GM23338 (cell line): ENCODE data around the gene SLC7A10. TPM values are rescaled to one million over a fixed set of nuclear protein-coding genes. Genes with fewer than 3 reads are reported as not detected.

Experiments used
- ATAC-seq: fragments of 200-7000 bp; cut with Tn5 transposase; 3 replicates; pipeline ENCODE4 v1.9.1; 2020
- DNase-seq: peaks from one replicate; pipeline ENCODE4 v3.0.0-alpha.2; 2015; ENCODE audit warnings: low spot score
- H2AFZ ChIP-seq: fragments of 200-600 bp; sonication (generic); 2 replicates; pipeline ENCODE4 v1.8.0; 2016; ENCODE audit warnings: antibody characterized with exemption, mild to moderate bottlenecking, moderate library complexity
- H3F3A ChIP-seq: fragments of 200-600 bp; sonication (generic); replicated peaks from 2 replicates; pipeline ENCODE4 v1.8.0; 2017; ENCODE audit warnings: antibody characterized with exemption, mixed run types, low read depth
- H3K27ac ChIP-seq: fragments of 200-600 bp; sonication (generic); 2 replicates; pipeline ENCODE4 v1.6.1; 2016; ENCODE audit warnings: low read depth
- H3K27me3 ChIP-seq: fragments of 200-600 bp; sonication (generic); 2 replicates; pipeline ENCODE4 v1.8.0; 2016; ENCODE audit warnings: mild to moderate bottlenecking, mixed run types, moderate library complexity; ENCODE audit not compliant: insufficient read depth
- H3K36me3 ChIP-seq: fragments of 200-600 bp; sonication (generic); 2 replicates; pipeline ENCODE4 v1.8.0; 2016; ENCODE audit warnings: mild to moderate bottlenecking; ENCODE audit not compliant: insufficient read depth
- H3K4me1 ChIP-seq: fragments of 200-600 bp; sonication (generic); 2 replicates; pipeline ENCODE4 v1.8.0; 2016; ENCODE audit warnings: mild to moderate bottlenecking, moderate library complexity; ENCODE audit not compliant: insufficient read depth
- H3K4me2 ChIP-seq: fragments of 200-600 bp; sonication (generic); 2 replicates; pipeline ENCODE4 v1.7.1; 2017; ENCODE audit warnings: mixed run types
- H3K4me3 ChIP-seq: fragments of 200-600 bp; sonication (generic); 2 replicates; pipeline ENCODE4 v1.6.1; 2016; ENCODE audit warnings: mixed run types
- H3K79me2 ChIP-seq: fragments of 200-600 bp; sonication (generic); replicated peaks from 2 replicates; pipeline ENCODE4 v1.8.0; 2017; ENCODE audit warnings: mild to moderate bottlenecking; ENCODE audit not compliant: insufficient read depth
- H3K9me2 ChIP-seq: fragments of 200-600 bp; sonication (generic); 2 replicates; pipeline ENCODE4 v1.8.0; 2017; ENCODE audit not compliant: insufficient read depth
- H4K20me1 ChIP-seq: fragments of 200-600 bp; sonication (generic); replicated peaks from 2 replicates; pipeline ENCODE4 v1.8.0; 2017; ENCODE audit warnings: mild to moderate bottlenecking; ENCODE audit not compliant: insufficient read depth
- H3K27ac Mint-ChIP-seq: 2 replicates; pipeline ENCODE4 v1.8.0; 2020; ENCODE audit warnings: inconsistent platforms, mild to moderate bottlenecking, moderate library complexity, mixed read lengths
- H3K27me3 Mint-ChIP-seq: 3 replicates; pipeline ENCODE4 v1.8.0; 2022; ENCODE audit warnings: low read depth, mild to moderate bottlenecking, moderate library complexity, mixed read lengths, inconsistent platforms; ENCODE audit not compliant: insufficient read depth, poor library complexity
- H3K36me3 Mint-ChIP-seq: 3 replicates; pipeline ENCODE4 v1.8.0; 2021; ENCODE audit warnings: low read depth, mild to moderate bottlenecking, inconsistent platforms, moderate library complexity, mixed read lengths
- H3K4me1 Mint-ChIP-seq: 3 replicates; pipeline ENCODE4 v1.8.0; 2020; ENCODE audit warnings: mild to moderate bottlenecking, inconsistent platforms, mixed read lengths
- H3K4me3 Mint-ChIP-seq: 3 replicates; pipeline ENCODE4 v1.8.0; 2021; ENCODE audit warnings: moderate library complexity, mild to moderate bottlenecking, inconsistent platforms, mixed read lengths
- H3K9me3 Mint-ChIP-seq: 3 replicates; pipeline ENCODE4 v1.8.0; 2020; ENCODE audit warnings: moderate library complexity, mild to moderate bottlenecking, inconsistent platforms, mixed read lengths
- CREB1 ChIP-seq: fragments of 250-450 bp; sonication (Bioruptor Pico); IDR thresholded peaks from 2 replicates; pipeline ENCODE4 v1.5.0; 2020; ENCODE audit warnings: low read depth, mild to moderate bottlenecking, moderate library complexity
- EZH2 ChIP-seq: fragments of 200-600 bp; sonication (generic); IDR thresholded peaks from one replicate; pipeline ENCODE4 v1.8.0; 2017; ENCODE audit warnings: antibody characterized with exemption, mild to moderate bottlenecking, low read depth; ENCODE audit not compliant: unreplicated experiment
- EZH2phosphoT487 ChIP-seq: fragments of 200-600 bp; sonication (generic); IDR thresholded peaks from one replicate; pipeline ENCODE4 v1.8.1; 2018; ENCODE audit warnings: antibody characterized with exemption; ENCODE audit not compliant: unreplicated experiment
- JUNB ChIP-seq: IDR thresholded peaks from one replicate; pipeline ENCODE4 v1.6.1; 2016; ENCODE audit warnings: antibody characterized with exemption; ENCODE audit not compliant: unreplicated experiment
- NANOG ChIP-seq: IDR thresholded peaks from 2 replicates; pipeline ENCODE4 v1.6.1; 2016; ENCODE audit warnings: antibody characterized with exemption, borderline replicate concordance
- POLR2AphosphoS5 ChIP-seq: IDR thresholded peaks from 2 replicates; pipeline ENCODE4 v1.6.1; 2016; ENCODE audit warnings: antibody characterized with exemption, low read depth
- STAT1 ChIP-seq: IDR thresholded peaks from one replicate; pipeline ENCODE4 v1.6.1; 2016; ENCODE audit warnings: antibody characterized with exemption; ENCODE audit not compliant: unreplicated experiment
- ZNF114 ChIP-seq: fragments of 250-450 bp; sonication (Bioruptor Pico); IDR thresholded peaks from 2 replicates; pipeline ENCODE4 v1.5.0; 2020; ENCODE audit warnings: mild to moderate bottlenecking, moderate library complexity
- ZNF331 ChIP-seq: fragments of 250-450 bp; sonication (Bioruptor Pico); IDR thresholded peaks from 2 replicates; pipeline ENCODE4 v1.5.0; 2020; ENCODE audit warnings: low read depth, mild to moderate bottlenecking, moderate library complexity
- polyA plus RNA-seq: library from polyadenylated mRNA; unstranded; fragments of >200 nt; fragmentation: Nextera tagmentation; extraction: Ambion mirVana; gene quantifications from 2 replicates; pipeline ENCODE4 v1.2.1, GENCODE V29; 2016
- total RNA-seq: library from RNA; depleted of rRNA; stranded (reverse); fragments of >200 nt; shearing (Covaris generic); gene quantifications from 2 replicates; pipeline ENCODE4 v1.2.3, GENCODE V29; 2014
- TF ChIP-seq, protein P1 (sequence below): IDR thresholded peaks from 2 replicates; pipeline ENCODE4 v1.6.1; 2016; ENCODE audit warnings: antibody characterized with exemption
- TF ChIP-seq, protein P2 (sequence below): fragments of 250-450 bp; sonication (Bioruptor Pico); IDR thresholded peaks from 2 replicates; pipeline ENCODE4 v1.5.0; 2020; ENCODE audit warnings: mild to moderate bottlenecking, moderate library complexity
- TF ChIP-seq, protein P3 (sequence below), 2 experiments: fragments of 200-600 bp in 1 of 2; sonication (generic) in 1 of 2; conservative IDR thresholded peaks; 2 replicates each; pipeline versions ENCODE4 v1.5.1 to v1.6.1; 2016 to 2017; ENCODE audit warnings: antibody characterized with exemption in 2 of 2, low read depth in 2 of 2, mild to moderate bottlenecking in 2 of 2, moderate library complexity in 1 of 2

SLC7A10 gene
- total and polyA plus RNA-seq, 2 experiments from 2014 or later, result 3.3 to 6.3 TPM

DNA sequence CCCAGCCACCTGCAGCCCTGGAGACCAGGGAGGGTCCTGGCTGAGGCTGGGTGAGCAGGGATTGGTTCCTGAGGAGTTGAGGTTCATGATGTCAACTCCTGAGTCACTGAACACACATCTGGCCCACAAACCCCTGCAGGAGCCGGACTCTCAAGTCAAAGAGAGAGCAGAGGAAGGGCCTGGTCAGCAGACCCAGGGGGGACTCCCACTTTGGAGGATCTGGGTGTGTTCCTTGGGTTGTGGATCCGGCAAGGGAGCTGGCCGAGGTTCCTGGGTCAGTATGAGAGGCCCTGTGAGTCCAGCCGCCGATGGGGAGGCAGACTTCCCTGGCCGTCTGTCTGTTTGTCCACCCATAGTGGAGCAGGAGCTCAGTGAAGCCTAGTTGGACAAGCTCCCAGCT lies 4.0 kb downstream of the SLC7A10 start:
- H3K36me3 ChIP-seq, result no peaks in the 10 kb centered on the region
- H3K4me1 ChIP-seq, result no peaks in the 10 kb centered on the region
- H3K36me3 Mint-ChIP-seq, result no peaks in the 10 kb centered on the region
- H3K4me2 ChIP-seq, result no peak overlapping the region
- H3K27ac Mint-ChIP-seq, result no peak overlapping the region
- H3K27me3 Mint-ChIP-seq, result peaks cover 34% of the 10 kb centered on the region
- no peak overlapping the region for H3K4me3 Mint-ChIP-seq
- no peaks in the 10 kb centered on the region for H3K9me3 Mint-ChIP-seq
- H4K20me1 ChIP-seq, result no peaks in the 10 kb centered on the region
- peaks cover 6% of the 10 kb centered on the region for H3K4me1 Mint-ChIP-seq
- H3K27ac ChIP-seq, result no peak overlapping the region
- no peak overlapping the region for H3K4me3 ChIP-seq
- H3K9me2 ChIP-seq, result no peaks in the 10 kb centered on the region
- no peak overlapping the region for H2AFZ ChIP-seq
- H3K79me2 ChIP-seq, result no peaks in the 10 kb centered on the region
- ATAC-seq (no peak), DNase-seq (no peak)
- no peaks in the 10 kb centered on the region for H3F3A ChIP-seq
- TF ChIP-seq NANOG (no peak), POLR2AphosphoS5 (no peak), STAT1 (no peak), EZH2phosphoT487 (no peak)
- H3K27me3 ChIP-seq, result peaks cover 28% of the 10 kb centered on the region

DNA sequence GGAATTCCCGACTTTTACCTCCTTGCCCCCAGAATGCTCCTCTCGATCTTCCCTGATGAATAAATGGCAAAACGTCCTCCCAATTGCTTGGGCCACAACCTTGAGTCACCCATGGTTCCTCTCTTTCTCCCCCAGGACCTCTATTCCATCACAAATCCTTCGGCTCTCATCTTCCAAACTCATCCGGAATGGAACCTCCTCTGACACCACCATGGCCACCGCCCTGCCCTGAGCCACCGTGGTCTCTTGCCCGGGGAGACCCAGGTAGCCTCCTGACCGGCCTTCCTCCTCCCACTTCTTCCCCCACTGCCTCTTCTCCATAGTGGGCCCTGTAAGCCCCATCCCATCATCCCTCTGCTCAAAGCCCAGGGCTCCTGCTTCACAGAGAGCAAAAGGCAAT lies 4.9 kb downstream of the SLC7A10 start:
- ATAC-seq, result no peak
- peaks cover 5% of the 10 kb centered on the region; the same call in 2 of the 3 replicates for H3K4me1 Mint-ChIP-seq
- TF ChIP-seq POLR2AphosphoS5, result no peak
- no peak for TF ChIP-seq CREB1
- TF ChIP-seq, protein P1, sequence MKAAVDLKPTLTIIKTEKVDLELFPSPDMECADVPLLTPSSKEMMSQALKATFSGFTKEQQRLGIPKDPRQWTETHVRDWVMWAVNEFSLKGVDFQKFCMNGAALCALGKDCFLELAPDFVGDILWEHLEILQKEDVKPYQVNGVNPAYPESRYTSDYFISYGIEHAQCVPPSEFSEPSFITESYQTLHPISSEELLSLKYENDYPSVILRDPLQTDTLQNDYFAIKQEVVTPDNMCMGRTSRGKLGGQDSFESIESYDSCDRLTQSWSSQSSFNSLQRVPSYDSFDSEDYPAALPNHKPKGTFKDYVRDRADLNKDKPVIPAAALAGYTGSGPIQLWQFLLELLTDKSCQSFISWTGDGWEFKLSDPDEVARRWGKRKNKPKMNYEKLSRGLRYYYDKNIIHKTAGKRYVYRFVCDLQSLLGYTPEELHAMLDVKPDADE, result no peak
- no peak for TF ChIP-seq EZH2phosphoT487
- TF ChIP-seq, protein P2, sequence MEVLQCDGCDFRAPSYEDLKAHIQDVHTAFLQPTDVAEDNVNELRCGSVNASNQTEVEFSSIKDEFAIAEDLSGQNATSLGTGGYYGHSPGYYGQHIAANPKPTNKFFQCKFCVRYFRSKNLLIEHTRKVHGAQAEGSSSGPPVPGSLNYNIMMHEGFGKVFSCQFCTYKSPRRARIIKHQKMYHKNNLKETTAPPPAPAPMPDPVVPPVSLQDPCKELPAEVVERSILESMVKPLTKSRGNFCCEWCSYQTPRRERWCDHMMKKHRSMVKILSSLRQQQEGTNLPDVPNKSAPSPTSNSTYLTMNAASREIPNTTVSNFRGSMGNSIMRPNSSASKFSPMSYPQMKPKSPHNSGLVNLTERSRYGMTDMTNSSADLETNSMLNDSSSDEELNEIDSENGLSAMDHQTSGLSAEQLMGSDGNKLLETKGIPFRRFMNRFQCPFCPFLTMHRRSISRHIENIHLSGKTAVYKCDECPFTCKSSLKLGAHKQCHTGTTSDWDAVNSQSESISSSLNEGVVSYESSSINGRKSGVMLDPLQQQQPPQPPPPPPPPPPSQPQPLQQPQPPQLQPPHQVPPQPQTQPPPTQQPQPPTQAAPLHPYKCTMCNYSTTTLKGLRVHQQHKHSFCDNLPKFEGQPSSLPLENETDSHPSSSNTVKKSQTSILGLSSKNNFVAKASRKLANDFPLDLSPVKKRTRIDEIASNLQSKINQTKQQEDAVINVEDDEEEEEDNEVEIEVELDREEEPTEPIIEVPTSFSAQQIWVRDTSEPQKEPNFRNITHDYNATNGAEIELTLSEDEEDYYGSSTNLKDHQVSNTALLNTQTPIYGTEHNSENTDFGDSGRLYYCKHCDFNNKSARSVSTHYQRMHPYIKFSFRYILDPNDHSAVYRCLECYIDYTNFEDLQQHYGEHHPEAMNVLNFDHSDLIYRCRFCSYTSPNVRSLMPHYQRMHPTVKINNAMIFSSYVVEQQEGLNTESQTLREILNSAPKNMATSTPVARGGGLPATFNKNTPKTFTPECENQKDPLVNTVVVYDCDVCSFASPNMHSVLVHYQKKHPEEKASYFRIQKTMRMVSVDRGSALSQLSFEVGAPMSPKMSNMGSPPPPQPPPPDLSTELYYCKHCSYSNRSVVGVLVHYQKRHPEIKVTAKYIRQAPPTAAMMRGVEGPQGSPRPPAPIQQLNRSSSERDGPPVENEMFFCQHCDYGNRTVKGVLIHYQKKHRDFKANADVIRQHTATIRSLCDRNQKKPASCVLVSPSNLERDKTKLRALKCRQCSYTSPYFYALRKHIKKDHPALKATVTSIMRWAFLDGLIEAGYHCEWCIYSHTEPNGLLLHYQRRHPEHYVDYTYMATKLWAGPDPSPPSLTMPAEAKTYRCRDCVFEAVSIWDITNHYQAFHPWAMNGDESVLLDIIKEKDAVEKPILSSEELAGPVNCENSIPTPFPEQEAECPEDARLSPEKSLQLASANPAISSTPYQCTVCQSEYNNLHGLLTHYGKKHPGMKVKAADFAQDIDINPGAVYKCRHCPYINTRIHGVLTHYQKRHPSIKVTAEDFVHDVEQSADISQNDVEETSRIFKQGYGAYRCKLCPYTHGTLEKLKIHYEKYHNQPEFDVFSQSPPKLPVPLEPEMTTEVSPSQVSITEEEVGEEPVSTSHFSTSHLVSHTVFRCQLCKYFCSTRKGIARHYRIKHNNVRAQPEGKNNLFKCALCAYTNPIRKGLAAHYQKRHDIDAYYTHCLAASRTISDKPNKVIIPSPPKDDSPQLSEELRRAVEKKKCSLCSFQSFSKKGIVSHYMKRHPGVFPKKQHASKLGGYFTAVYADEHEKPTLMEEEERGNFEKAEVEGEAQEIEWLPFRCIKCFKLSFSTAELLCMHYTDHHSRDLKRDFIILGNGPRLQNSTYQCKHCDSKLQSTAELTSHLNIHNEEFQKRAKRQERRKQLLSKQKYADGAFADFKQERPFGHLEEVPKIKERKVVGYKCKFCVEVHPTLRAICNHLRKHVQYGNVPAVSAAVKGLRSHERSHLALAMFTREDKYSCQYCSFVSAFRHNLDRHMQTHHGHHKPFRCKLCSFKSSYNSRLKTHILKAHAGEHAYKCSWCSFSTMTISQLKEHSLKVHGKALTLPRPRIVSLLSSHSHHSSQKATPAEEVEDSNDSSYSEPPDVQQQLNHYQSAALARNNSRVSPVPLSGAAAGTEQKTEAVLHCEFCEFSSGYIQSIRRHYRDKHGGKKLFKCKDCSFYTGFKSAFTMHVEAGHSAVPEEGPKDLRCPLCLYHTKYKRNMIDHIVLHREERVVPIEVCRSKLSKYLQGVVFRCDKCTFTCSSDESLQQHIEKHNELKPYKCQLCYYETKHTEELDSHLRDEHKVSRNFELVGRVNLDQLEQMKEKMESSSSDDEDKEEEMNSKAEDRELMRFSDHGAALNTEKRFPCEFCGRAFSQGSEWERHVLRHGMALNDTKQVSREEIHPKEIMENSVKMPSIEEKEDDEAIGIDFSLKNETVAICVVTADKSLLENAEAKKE, result no peak
- no peak for TF ChIP-seq NANOG
- TF ChIP-seq JUNB, result no peak
- no peak for TF ChIP-seq EZH2
- TF ChIP-seq ZNF114 (CRISPR knock-in tag), result no peak
- TF ChIP-seq, protein P3, sequence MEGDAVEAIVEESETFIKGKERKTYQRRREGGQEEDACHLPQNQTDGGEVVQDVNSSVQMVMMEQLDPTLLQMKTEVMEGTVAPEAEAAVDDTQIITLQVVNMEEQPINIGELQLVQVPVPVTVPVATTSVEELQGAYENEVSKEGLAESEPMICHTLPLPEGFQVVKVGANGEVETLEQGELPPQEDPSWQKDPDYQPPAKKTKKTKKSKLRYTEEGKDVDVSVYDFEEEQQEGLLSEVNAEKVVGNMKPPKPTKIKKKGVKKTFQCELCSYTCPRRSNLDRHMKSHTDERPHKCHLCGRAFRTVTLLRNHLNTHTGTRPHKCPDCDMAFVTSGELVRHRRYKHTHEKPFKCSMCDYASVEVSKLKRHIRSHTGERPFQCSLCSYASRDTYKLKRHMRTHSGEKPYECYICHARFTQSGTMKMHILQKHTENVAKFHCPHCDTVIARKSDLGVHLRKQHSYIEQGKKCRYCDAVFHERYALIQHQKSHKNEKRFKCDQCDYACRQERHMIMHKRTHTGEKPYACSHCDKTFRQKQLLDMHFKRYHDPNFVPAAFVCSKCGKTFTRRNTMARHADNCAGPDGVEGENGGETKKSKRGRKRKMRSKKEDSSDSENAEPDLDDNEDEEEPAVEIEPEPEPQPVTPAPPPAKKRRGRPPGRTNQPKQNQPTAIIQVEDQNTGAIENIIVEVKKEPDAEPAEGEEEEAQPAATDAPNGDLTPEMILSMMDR (conservative IDR thresholded peaks at IDR 0.05; ENCODE audit: low read depth in 2 of 2), result no peak
- no peak for TF ChIP-seq ZNF331 (CRISPR knock-in tag)

More for the DNA sequence above, 4.9 kb downstream of the SLC7A10 start:
- Histone ChIP-seq H3K4me1 (no peaks in the 10 kb centered on the region), H3K79me2 (no peaks in the 10 kb centered on the region), H3F3A (no peaks in the 10 kb centered on the region), H3K4me2 (no peak overlapping the region), H3K9me2 (no peaks in the 10 kb centered on the region), H3K27me3 (peaks cover 19% of the 10 kb centered on the region), H3K4me3 (no peak overlapping the region), H3K27ac (no peak overlapping the region), H2AFZ (no peak overlapping the region), H4K20me1 (no peaks in the 10 kb centered on the region), H3K36me3 (no peaks in the 10 kb centered on the region)
- H3K27me3 Mint-ChIP-seq, result peaks cover 27% of the 10 kb centered on the region
- DNase-seq, result no peak
- no peak overlapping the region for H3K27ac Mint-ChIP-seq
- H3K9me3 Mint-ChIP-seq, result no peaks in the 10 kb centered on the region
- H3K36me3 Mint-ChIP-seq, result no peaks in the 10 kb centered on the region
- no peak overlapping the region for H3K4me3 Mint-ChIP-seq
